T-cell (primary cell): ENCODE measurements around the gene EGFL8. TPM values are rescaled to one million over a fixed set of nuclear protein-coding genes. Genes with fewer than 3 reads are reported as not detected.

ENCODE experiments used
- ATAC-seq, 4 experiments: fragments of 200-7000 bp in 3 of 4; fragments of 150-1000 bp in 1 of 4; cut with Tn5 transposase; replicated peaks in 1 of 4; 1 replicate in 3 of 4; 2 replicates in 1 of 4; pipeline ENCODE4 v1.10.0; 2021; ENCODE audit warnings: moderate library complexity in 3 of 4, mild to moderate bottlenecking in 2 of 4, moderate number of reproducible peaks in 1 of 4
- CTCF ChIA-PET, 2 donors: fragments of 300-600 bp; sonication (Branson Sonifier 250); formaldehyde crosslinking; loops; one replicate each; lab custom pipeline; 2022; ENCODE audit warnings: antibody characterized with exemption in 2 of 2; lab: Charles Lee
- POLR2A ChIA-PET, 2 donors: fragments of 300-600 bp; sonication (Branson Sonifier 250); formaldehyde crosslinking; loops; one replicate each; lab custom pipeline; 2022; ENCODE audit warnings: antibody characterized with exemption in 2 of 2; lab: Charles Lee
- DNase-seq, 35 experiments: peaks; one replicate each; pipeline versions ENCODE4 v3.0.0 to v3.0.0-alpha.2; 2013 to 2023
- H3K27ac ChIP-seq: one replicate; pipeline ENCODE4 v1.5.1; 2013; ENCODE audit warnings: low read length
- H3K27me3 ChIP-seq, 2 experiments: replicated peaks in 1 of 2; 1 replicate in 1 of 2; 2 replicates in 1 of 2; pipeline versions ENCODE4 v1.6.1 to v1.7.0; 2013; ENCODE audit warnings: low read length in 1 of 2, mixed read lengths in 1 of 2; ENCODE audit not compliant: control insufficient read depth in 2 of 2, insufficient read depth in 2 of 2; ENCODE audit errors: extremely low read depth in 1 of 2
- H3K36me3 ChIP-seq, 2 donors: 1 replicate in 1 of 2; 2 replicates in 1 of 2; pipeline versions ENCODE4 v1.6.1 to v1.7.0; 2013; ENCODE audit warnings: low read length in 1 of 2; ENCODE audit not compliant: control insufficient read depth in 2 of 2, insufficient read depth in 1 of 2; ENCODE audit errors: extremely low read depth in 1 of 2
- H3K4me1 ChIP-seq, 2 experiments: 1 replicate in 1 of 2; 2 replicates in 1 of 2; pipeline versions ENCODE4 v1.6.1 to v1.7.0; 2013; ENCODE audit warnings: low read length in 2 of 2, mixed read lengths in 1 of 2; ENCODE audit not compliant: insufficient read depth in 2 of 2, control insufficient read depth in 1 of 2; ENCODE audit errors: extremely low read depth in 1 of 2
- H3K4me3 ChIP-seq, 2 donors: 1 replicate in 1 of 2; 2 replicates in 1 of 2; pipeline versions ENCODE4 v1.5.1 to v1.7.0; 2013; ENCODE audit warnings: mild to moderate bottlenecking in 2 of 2, low read length in 1 of 2, moderate library complexity in 1 of 2; ENCODE audit not compliant: control insufficient read depth in 1 of 2; ENCODE audit errors: extremely low read depth in 1 of 2
- H3K9me3 ChIP-seq: 2 replicates; pipeline ENCODE4 v1.7.0; 2013
- H3K27ac Mint-ChIP-seq, 2 donors: one replicate each; pipeline ENCODE4 v1.8.0; 2020 to 2021; ENCODE audit warnings: mild to moderate bottlenecking in 2 of 2, mixed read lengths in 2 of 2
- H3K27me3 Mint-ChIP-seq, 2 donors: one replicate each; pipeline ENCODE4 v1.8.0; 2021 to 2022; ENCODE audit warnings: mixed read lengths in 2 of 2
- H3K36me3 Mint-ChIP-seq: one replicate; pipeline ENCODE4 v1.8.0; 2021; ENCODE audit warnings: mixed read lengths
- H3K4me1 Mint-ChIP-seq, 3 donors: one replicate each; pipeline ENCODE4 v1.8.0; 2020 to 2022; ENCODE audit warnings: mixed read lengths in 3 of 3, mild to moderate bottlenecking in 1 of 3
- H3K4me3 Mint-ChIP-seq, 3 donors: one replicate each; pipeline ENCODE4 v1.8.0; 2020 to 2022; ENCODE audit warnings: mild to moderate bottlenecking in 3 of 3, mixed read lengths in 3 of 3, moderate library complexity in 3 of 3
- H3K9me3 Mint-ChIP-seq, 3 donors: one replicate each; pipeline ENCODE4 v1.8.0; 2020 to 2022; ENCODE audit warnings: mixed read lengths in 3 of 3
- WGBS: methylation state at CpG from one replicate; pipeline ENCODE4 v1.1.5; 2013; ENCODE audit warnings: missing lambda C conversion rate; ENCODE audit not compliant: insufficient coverage; 5-methylcytosine and 5-hydroxymethylcytosine counted together
- total RNA-seq, 35 experiments: library from RNA in 6 of 35; stranded (reverse) in 6 of 35; fragments of 120-200 nt in 1 of 35; gene quantifications; one replicate each; pipeline versions ENCODE4 v1.2.1 to v1.2.4 and lab custom pipeline; 2013 to 2026

EGFL8 gene
- total RNA-seq, 5 donors from 2014 or later (not counting 1 experiment from before 2014, with no cell fraction given), result 13.9 to 18.9 (median 16.9) TPM

- DNase-seq, result no peak
- H3K27ac Mint-ChIP-seq, result no peak overlapping the region
- H3K27ac ChIP-seq, result no peak overlapping the region
- H3K9me3 ChIP-seq, result no peaks in the 10 kb centered on the region
- H3K36me3 Mint-ChIP-seq, result peaks cover 40% of the 10 kb centered on the region
- H3K27me3 ChIP-seq, result no peaks in the 10 kb centered on the region
- H3K4me1 Mint-ChIP-seq, result peaks cover 20 to 27% (median 20%) of the 10 kb centered on the region in 3 donors
- H3K9me3 Mint-ChIP-seq, result no peaks in the 10 kb centered on the region
- no peak for ATAC-seq
- H3K4me3 ChIP-seq, result no peak overlapping the region
- CTCF ChIA-PET, result no interaction called here
- WGBS, result 94% methylated on average over 8 of the region's 11 CpGs
- POLR2A ChIA-PET, result no interaction called here
- peaks cover 3 to 38% of the 10 kb centered on the region in 2 donors for H3K36me3 ChIP-seq
- H3K4me3 Mint-ChIP-seq, result no peak overlapping the region
- H3K4me1 ChIP-seq, result peaks cover 13 to 16% of the 10 kb centered on the region in 2 experiments
- H3K27me3 Mint-ChIP-seq, result no peaks in the 10 kb centered on the region
Observed at GRCh38 chr6:32168807-32169591, 4.6 kb downstream of the EGFL8 start.

- 95% methylated on average over 8 of the region's 11 CpGs for WGBS
- H3K9me3 ChIP-seq, result no peaks in the 10 kb centered on the region
- no peaks in the 10 kb centered on the region for H3K27me3 Mint-ChIP-seq
- H3K4me1 Mint-ChIP-seq, result peaks cover 33 to 40% (median 33%) of the 10 kb centered on the region in 3 donors
- H3K27me3 ChIP-seq, result no peaks in the 10 kb centered on the region
- H3K9me3 Mint-ChIP-seq, result no peaks in the 10 kb centered on the region
- peaks cover 36% of the 10 kb centered on the region for H3K36me3 Mint-ChIP-seq
- H3K4me3 Mint-ChIP-seq, result no peak overlapping the region
- H3K27ac Mint-ChIP-seq, result no peak overlapping the region
- H3K27ac ChIP-seq, result no peak overlapping the region
- no peak for ATAC-seq
- peaks cover 3 to 38% of the 10 kb centered on the region in 2 donors for H3K36me3 ChIP-seq
- no peak for DNase-seq
- ChIA-PET POLR2A (no interaction called here), CTCF (no interaction called here)
- peaks cover 23 to 28% of the 10 kb centered on the region in 2 experiments for H3K4me1 ChIP-seq
- H3K4me3 ChIP-seq, result no peak overlapping the region
Observed at GRCh38 chr6:32170294-32170693, 5.9 kb downstream of the EGFL8 start.

GRCh38 chr6:32171234-32171633, 6.8 kb downstream of the EGFL8 start:
- Mint-ChIP-seq H3K4me1 (peaks cover 38 to 46% (median 39%) of the 10 kb centered on the region in 3 donors), H3K36me3 (peaks cover 36% of the 10 kb centered on the region), H3K27me3 (no peaks in the 10 kb centered on the region), H3K9me3 (no peaks in the 10 kb centered on the region), H3K4me3 (peak overlapping the region in 1 of 3 donors; percentile 8), H3K27ac (peak overlapping the region in 1 of 2 donors; percentile 72)
- ATAC-seq (no peak), DNase-seq (no peak)
- no peak overlapping the region for H3K4me3 ChIP-seq
- CTCF ChIA-PET, result no interaction called here
- H3K9me3 ChIP-seq, result no peaks in the 10 kb centered on the region
- POLR2A ChIA-PET, result no interaction called here
- WGBS, result 98% methylated on average over 6 of the region's 6 CpGs
- H3K27me3 ChIP-seq, result no peaks in the 10 kb centered on the region
- H3K36me3 ChIP-seq, result peaks cover 3 to 38% of the 10 kb centered on the region in 2 donors
- H3K4me1 ChIP-seq, result peaks cover 30 to 31% of the 10 kb centered on the region in 2 experiments
- H3K27ac ChIP-seq, result no peak overlapping the region

DNA sequence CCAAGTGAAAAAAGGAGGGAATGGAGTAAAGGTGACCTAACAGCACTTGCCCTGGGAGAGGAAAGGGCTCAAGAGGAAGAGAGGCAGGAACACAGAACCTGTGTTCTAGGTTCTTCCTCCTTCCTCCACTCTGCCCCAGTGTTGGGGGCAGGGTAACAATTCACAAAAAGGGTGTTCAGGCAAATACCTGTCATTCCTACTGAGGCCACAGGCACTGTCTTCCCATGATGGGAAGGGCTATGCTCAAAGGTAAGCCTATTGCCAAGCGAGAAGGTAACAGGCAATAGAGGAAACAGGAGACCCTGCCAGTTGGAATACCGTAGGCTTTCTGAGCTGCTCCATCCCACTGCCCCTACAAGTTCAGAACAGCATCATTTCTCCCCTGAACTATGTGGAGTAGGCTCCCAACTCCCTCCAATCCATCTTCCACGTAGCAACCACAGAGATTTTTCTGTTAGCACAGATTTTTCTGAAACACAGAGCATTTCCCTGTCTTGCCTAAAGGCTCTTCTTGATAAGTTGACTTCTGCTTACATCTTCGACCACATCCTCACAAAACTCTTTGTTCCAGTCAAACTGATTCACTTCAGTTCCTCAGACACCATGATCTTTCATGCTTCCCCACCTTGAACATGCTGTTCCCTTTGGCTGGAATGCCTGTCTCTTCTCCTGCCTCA, 8.8 kb downstream of the EGFL8 start:
- Mint-ChIP-seq H3K27ac (peak overlapping the region; percentile 64 to 81), H3K4me1 (peaks cover 53 to 64% (median 55%) of the 10 kb centered on the region in 3 donors), H3K4me3 (peak overlapping the region in 1 of 3 donors; percentile 95), H3K36me3 (peaks cover 28% of the 10 kb centered on the region), H3K9me3 (no peaks in the 10 kb centered on the region), H3K27me3 (no peaks in the 10 kb centered on the region)
- no peak overlapping the region for H3K4me3 ChIP-seq
- H3K9me3 ChIP-seq, result no peaks in the 10 kb centered on the region
- peaks cover 3 to 30% of the 10 kb centered on the region in 2 donors for H3K36me3 ChIP-seq
- H3K27ac ChIP-seq, result no peak overlapping the region
- ATAC-seq (no peak), DNase-seq (no peak)
- H3K4me1 ChIP-seq, result peaks cover 41 to 45% of the 10 kb centered on the region in 2 experiments
- no peaks in the 10 kb centered on the region for H3K27me3 ChIP-seq
- 56% methylated on average over 4 of the region's 4 CpGs for WGBS
- ChIA-PET CTCF (no interaction called here), POLR2A (interaction anchor here in 1 of 2 donors (0.6 kb wide), 1 partner anchor 1560 kb away, joined by 3 read pairs; no protein-coding TSS in a partner anchor)

DNA sequence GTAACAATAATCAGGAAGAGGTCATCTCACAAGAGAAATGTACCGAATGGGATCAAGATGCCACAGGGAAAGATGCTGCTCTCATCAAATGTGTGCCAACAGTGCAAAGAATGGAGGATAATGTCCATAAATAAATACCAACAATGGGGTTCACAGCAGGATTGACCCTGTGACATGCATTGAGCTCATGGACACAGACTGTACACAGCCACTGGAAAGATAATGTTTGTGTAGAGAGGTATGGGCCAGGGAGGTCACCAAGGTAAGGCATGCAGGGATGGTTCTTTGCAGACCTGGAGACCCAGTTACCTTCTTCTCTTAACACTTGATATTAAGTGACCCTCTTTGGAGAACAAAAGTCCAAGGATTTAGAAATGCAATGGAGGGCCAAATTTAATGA, 10.0 kb downstream of the EGFL8 start:
- POLR2A ChIA-PET, result no interaction called here
- DNase-seq (no peak), ATAC-seq (no peak)
- Mint-ChIP-seq H3K36me3 (peaks cover 17% of the 10 kb centered on the region), H3K9me3 (no peaks in the 10 kb centered on the region), H3K4me1 (peaks cover 62 to 76% (median 65%) of the 10 kb centered on the region in 3 donors), H3K4me3 (peak overlapping the region; percentile 92 to 98 (median 95)), H3K27me3 (no peaks in the 10 kb centered on the region), H3K27ac (peak overlapping the region; percentile 4 to 81)
- CTCF ChIA-PET, result no interaction called here
- 100% methylated on average over 1 of the region's 1 CpG for WGBS
- Histone ChIP-seq H3K4me1 (peaks cover 46 to 54% of the 10 kb centered on the region in 2 experiments), H3K27me3 (no peaks in the 10 kb centered on the region), H3K4me3 (no peak overlapping the region), H3K36me3 (peaks cover 3 to 18% of the 10 kb centered on the region in 2 donors), H3K27ac (no peak overlapping the region), H3K9me3 (no peaks in the 10 kb centered on the region)

DNA sequence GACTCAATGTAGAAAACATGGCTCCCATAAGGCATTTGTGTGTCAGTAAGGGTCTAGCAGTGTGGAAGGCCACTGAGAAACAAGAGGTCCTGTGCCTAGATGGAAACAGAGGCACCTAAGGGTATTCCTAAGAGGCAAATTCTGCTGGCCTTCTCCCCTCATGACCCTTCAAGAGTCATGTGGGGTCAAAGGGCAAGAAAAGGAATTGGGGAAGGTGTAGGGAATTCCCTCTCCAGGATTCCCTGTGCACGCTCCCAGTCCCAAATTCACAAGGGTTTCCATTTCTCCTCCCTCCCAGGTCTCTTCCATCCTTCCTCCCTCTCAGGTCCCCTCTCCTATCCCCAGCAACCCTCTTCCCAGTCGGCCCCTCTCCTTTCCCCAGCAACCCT, 10.9 kb downstream of the EGFL8 start:
- H3K4me1 Mint-ChIP-seq, result peaks cover 71 to 85% (median 74%) of the 10 kb centered on the region in 3 donors
- Histone ChIP-seq H3K36me3 (peaks cover 3 to 16% of the 10 kb centered on the region in 2 donors), H3K27me3 (no peaks in the 10 kb centered on the region), H3K4me1 (peaks cover 46 to 61% of the 10 kb centered on the region in 2 experiments), H3K4me3 (peak overlapping the region; percentile 82 to 83), H3K9me3 (no peaks in the 10 kb centered on the region), H3K27ac (peak overlapping the region; percentile 69)
- H3K9me3 Mint-ChIP-seq, result no peaks in the 10 kb centered on the region
- no peaks in the 10 kb centered on the region for H3K27me3 Mint-ChIP-seq
- DNase-seq, result no peak
- WGBS, result no CpG with 5 or more reads among the region's 2 CpGs
- H3K36me3 Mint-ChIP-seq, result peaks cover 13% of the 10 kb centered on the region
- ChIA-PET CTCF (no interaction called here), POLR2A (no interaction called here)
- ATAC-seq, result no peak
- H3K4me3 Mint-ChIP-seq, result peak overlapping the region; percentile 92 to 98 (median 95)
- peak overlapping the region; percentile 74 to 78 for H3K27ac Mint-ChIP-seq
